Activated B cell treated with CpG ODN at 0.5 μM for 24 hours (primary cell): Measurements from ENCODE around the gene AMPD3. TPM values are rescaled to one million over a fixed set of nuclear protein-coding genes. Genes with fewer than 3 reads are reported as not detected.

Source experiments
- ATAC-seq: fragments of 200-7000 bp; cut with Tn5 transposase; one replicate; pipeline ENCODE4 v1.10.0; 2021; ENCODE audit warnings: low read depth, mild to moderate bottlenecking, moderate library complexity
- CTCF ChIA-PET: fragments of 350-600 bp; sonication (Branson Sonifier 250); formaldehyde crosslinking; loops from one replicate; lab custom pipeline; 2021; ENCODE audit warnings: antibody characterized with exemption; lab: Charles Lee
- POLR2A ChIA-PET: fragments of 350-600 bp; sonication (Branson Sonifier 250); formaldehyde crosslinking; loops from one replicate; lab custom pipeline; 2021; ENCODE audit warnings: antibody characterized with exemption; lab: Charles Lee
- DNase-seq: peaks from one replicate; pipeline ENCODE4 v3.0.0; 2022
- H3K27ac Mint-ChIP-seq: one replicate; pipeline ENCODE4 v1.8.0; 2020; ENCODE audit warnings: mixed read lengths
- H3K27me3 Mint-ChIP-seq: one replicate; pipeline ENCODE4 v1.8.0; 2021; ENCODE audit warnings: mixed read lengths
- H3K36me3 Mint-ChIP-seq: one replicate; pipeline ENCODE4 v1.8.0; 2021; ENCODE audit warnings: low read depth, mixed read lengths
- H3K4me1 Mint-ChIP-seq: one replicate; pipeline ENCODE4 v1.8.0; 2021; ENCODE audit warnings: mixed read lengths
- H3K4me3 Mint-ChIP-seq: one replicate; pipeline ENCODE4 v1.8.0; 2020; ENCODE audit warnings: mild to moderate bottlenecking, mixed read lengths
- H3K9me3 Mint-ChIP-seq: one replicate; pipeline ENCODE4 v1.8.0; 2020; ENCODE audit warnings: mixed read lengths
- CTCF ChIP-seq: fragments of 200-600 bp; IDR thresholded peaks from one replicate; pipeline ENCODE4 v1.8.0; 2022; ENCODE audit warnings: antibody characterized with exemption, mild to moderate bottlenecking
- intact Hi-C: fragments of 100-400 bp; cut with micrococcal nuclease; formaldehyde crosslinking; loops from one replicate; pipeline ENCODE4 v1.15.1; 2024
- total RNA-seq: library from RNA; stranded (reverse); gene quantifications from 2 replicates; pipeline ENCODE4 v1.2.3, GENCODE V29; 2022

AMPD3 gene
- total RNA-seq, 1 donor from 2014 or later: 116 TPM

DNA sequence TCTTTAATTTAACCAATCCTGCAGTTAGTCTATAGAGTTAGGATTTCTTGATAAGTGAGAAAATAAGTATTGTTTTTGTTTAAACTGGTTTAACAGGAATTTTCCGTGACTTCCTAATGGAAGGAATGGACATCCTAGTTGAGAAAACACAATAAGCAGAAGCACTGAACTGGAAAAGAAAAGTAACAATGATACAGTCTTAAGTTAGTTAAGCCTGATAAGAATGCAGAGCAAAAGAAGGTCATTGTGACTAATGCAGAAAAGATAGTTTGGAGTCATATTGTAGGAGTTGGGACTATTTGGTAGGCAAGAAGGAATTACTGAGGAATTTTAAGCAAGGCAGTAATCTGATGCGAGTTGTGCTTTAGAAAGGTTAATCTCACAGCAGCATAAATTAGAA lies 74.2 kb downstream of the AMPD3 start:
- no peak overlapping the region for H3K27ac Mint-ChIP-seq
- H3K4me1 Mint-ChIP-seq: peaks cover 25% of the 10 kb centered on the region
- TF ChIP-seq CTCF: no peak
- no peaks in the 10 kb centered on the region for H3K9me3 Mint-ChIP-seq
- ChIA-PET POLR2A (interaction anchor here (2.0 kb wide), 1 partner anchor 11 kb away, joined by 10 read pairs; the partner anchor contains the start of gene RNF141), CTCF (interaction anchor here (1.2 kb wide), 1 partner anchor 12 kb away, joined by 4 read pairs; the partner anchor contains the start of gene RNF141)
- no peaks in the 10 kb centered on the region for H3K27me3 Mint-ChIP-seq
- intact Hi-C loops: loop anchor here (5.0 kb wide), 1 partner anchor 37 kb away; no protein-coding TSS in a partner anchor
- ATAC-seq: no peak
- no peak overlapping the region for H3K4me3 Mint-ChIP-seq
- DNase-seq: no peak
- H3K36me3 Mint-ChIP-seq: peaks cover 80% of the 10 kb centered on the region

GRCh38 chr11:10532526-10532925 lies 77.5 kb downstream of the AMPD3 start:
- no peak for TF ChIP-seq CTCF
- ATAC-seq: no peak
- no peak for DNase-seq
- intact Hi-C loops: no loop called here
- CTCF ChIA-PET: interaction anchor here (0.8 to 2.1 kb wide), 2 partner anchors 8 to 121 kb away, joined by 3 to 11 read pairs; partner anchors contain the start of gene RNF141
- H3K27ac Mint-ChIP-seq: no peak overlapping the region
- POLR2A ChIA-PET: interaction anchor here (0.8 to 2.8 kb wide), 3 partner anchors 9 to 77 kb away, joined by 7 to 10 read pairs (median 8); partner anchors contain the start of genes AMPD3 and RNF141
- H3K36me3 Mint-ChIP-seq: peaks cover 55% of the 10 kb centered on the region
- H3K4me1 Mint-ChIP-seq: peaks cover 39% of the 10 kb centered on the region
- no peaks in the 10 kb centered on the region for H3K27me3 Mint-ChIP-seq
- H3K9me3 Mint-ChIP-seq: no peaks in the 10 kb centered on the region
- H3K4me3 Mint-ChIP-seq: no peak overlapping the region

GRCh38 chr11:10533323-10533722 lies 78.3 kb downstream of the AMPD3 start:
- no peaks in the 10 kb centered on the region for H3K27me3 Mint-ChIP-seq
- peaks cover 50% of the 10 kb centered on the region for H3K36me3 Mint-ChIP-seq
- ChIA-PET POLR2A (interaction anchor here (0.6 to 2.8 kb wide), 3 partner anchors 8 to 78 kb away, joined by 3 to 10 read pairs (median 8); partner anchors contain the start of genes AMPD3 and RNF141), CTCF (interaction anchor here (0.7 to 0.8 kb wide), 2 partner anchors 8 to 26 kb away, joined by 3 read pairs; no protein-coding TSS in a partner anchor)
- ATAC-seq: no peak
- no peaks in the 10 kb centered on the region for H3K9me3 Mint-ChIP-seq
- no peak for TF ChIP-seq CTCF
- DNase-seq: no peak
- no peak overlapping the region for H3K27ac Mint-ChIP-seq
- no peak overlapping the region for H3K4me3 Mint-ChIP-seq
- peaks cover 44% of the 10 kb centered on the region for H3K4me1 Mint-ChIP-seq
- intact Hi-C loops: no loop called here

DNA sequence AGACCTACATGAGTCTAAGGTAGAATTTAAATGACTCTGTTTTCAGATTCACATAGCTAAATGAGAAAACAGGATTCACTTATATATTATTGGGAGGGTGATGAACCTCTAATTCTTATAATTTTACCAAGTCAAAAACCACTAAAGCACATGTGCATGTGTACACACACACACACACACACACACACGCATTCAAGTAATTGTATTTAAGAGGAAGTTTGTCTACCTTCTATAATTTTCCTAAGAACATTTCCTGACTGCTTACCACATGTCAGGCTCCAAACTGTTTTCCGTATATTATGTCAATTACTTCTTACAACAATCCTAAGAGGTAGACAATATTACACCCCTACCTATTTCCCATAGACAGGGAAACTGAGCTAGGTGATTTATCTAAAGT lies 79.3 kb downstream of the AMPD3 start:
- POLR2A ChIA-PET: interaction anchor here (0.7 to 2.8 kb wide), 4 partner anchors 21 to 1074 kb away, joined by 4 to 10 read pairs (median 4); partner anchors contain the start of gene AMPD3
- no peak for TF ChIP-seq CTCF
- Mint-ChIP-seq H3K4me1 (peaks cover 52% of the 10 kb centered on the region), H3K27ac (peak overlapping the region; percentile 5), H3K9me3 (no peaks in the 10 kb centered on the region), H3K4me3 (no peak overlapping the region), H3K36me3 (peaks cover 41% of the 10 kb centered on the region), H3K27me3 (no peaks in the 10 kb centered on the region)
- intact Hi-C loops: no loop called here
- no peak for DNase-seq
- peak; percentile 5 for ATAC-seq
- CTCF ChIA-PET: interaction anchor here (1.3 to 2.3 kb wide), 2 partner anchors 21 to 121 kb away, joined by 5 to 12 read pairs; no protein-coding TSS in a partner anchor

DNA sequence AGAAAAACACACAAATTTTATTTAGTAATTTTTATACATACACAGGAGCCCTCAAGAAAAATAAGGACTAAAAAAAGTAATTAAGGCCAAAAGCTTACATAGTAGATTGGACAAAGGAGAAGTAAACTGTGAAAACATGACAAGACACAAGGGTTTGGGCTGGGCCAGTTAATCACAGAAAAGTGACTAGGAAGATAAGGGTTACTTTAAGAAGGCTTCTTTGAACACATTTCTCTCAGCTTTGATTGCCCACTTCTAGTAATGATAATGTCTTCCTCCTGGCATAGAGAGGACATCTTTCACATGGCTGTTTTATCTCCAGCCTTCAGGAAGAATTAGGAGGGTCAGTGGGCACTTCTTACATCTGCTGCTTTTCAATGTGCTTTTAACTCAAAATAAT lies 82.5 kb downstream of the AMPD3 start:
- ChIA-PET CTCF (no interaction called here), POLR2A (interaction anchor here (0.6 kb wide), 1 partner anchor 91 kb away, joined by 3 read pairs; no protein-coding TSS in a partner anchor)
- intact Hi-C loops: no loop called here
- Mint-ChIP-seq H3K27me3 (no peaks in the 10 kb centered on the region), H3K4me1 (peaks cover 75% of the 10 kb centered on the region), H3K36me3 (peaks cover 13% of the 10 kb centered on the region), H3K4me3 (no peak overlapping the region), H3K9me3 (no peaks in the 10 kb centered on the region), H3K27ac (no peak overlapping the region)
- TF ChIP-seq CTCF: no peak
- ATAC-seq (no peak), DNase-seq (no peak)
